ENCODE results near the gene LPGAT1.
A peak's percentile ranks its signal among the peaks of the same experiment; 100 is the strongest.

The LPGAT1 gene

GRCh38 chr1:211827051-211827450, 3.5 kb downstream of the LPGAT1 start:
- DNase-seq: no peak

- no peak for DNase-seq
These were observed 4.6 kb downstream of the LPGAT1 start for GRCh38 chr1:211825980-211826379.

DNA sequence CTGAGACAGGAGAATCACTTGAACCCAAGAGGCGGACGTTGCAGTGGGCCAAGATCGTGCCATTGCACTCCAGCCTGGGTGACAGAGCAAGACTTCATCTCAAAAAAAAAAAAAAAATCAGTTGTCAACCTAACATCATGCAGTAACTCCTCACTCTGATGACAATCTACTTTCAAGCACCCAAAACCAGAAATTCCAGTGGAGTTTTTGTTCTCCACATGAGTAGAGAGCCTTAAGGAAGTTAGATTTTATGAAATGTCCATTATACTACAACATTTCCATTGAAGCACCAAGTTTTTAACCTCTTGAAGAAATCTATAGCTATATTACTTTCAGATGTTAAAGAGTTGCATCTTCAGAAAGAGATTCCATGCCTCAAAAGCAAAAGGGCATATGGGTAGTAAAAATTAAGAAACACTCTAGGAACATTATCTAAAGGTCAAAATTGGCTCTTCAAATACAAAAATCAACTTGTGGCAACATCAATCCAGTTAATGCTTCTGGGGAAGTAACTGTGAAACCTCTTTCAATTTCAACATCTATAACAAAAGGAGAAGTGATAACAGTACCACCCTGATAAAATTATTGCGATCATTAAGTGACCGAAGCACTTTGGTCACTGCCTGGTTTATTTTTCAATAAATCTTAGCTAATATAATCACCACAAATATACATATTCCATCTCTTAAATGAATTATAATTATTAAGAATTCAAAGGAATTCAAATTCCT, 7.7 kb downstream of the LPGAT1 start:
- DNase-seq: no peak

DNA sequence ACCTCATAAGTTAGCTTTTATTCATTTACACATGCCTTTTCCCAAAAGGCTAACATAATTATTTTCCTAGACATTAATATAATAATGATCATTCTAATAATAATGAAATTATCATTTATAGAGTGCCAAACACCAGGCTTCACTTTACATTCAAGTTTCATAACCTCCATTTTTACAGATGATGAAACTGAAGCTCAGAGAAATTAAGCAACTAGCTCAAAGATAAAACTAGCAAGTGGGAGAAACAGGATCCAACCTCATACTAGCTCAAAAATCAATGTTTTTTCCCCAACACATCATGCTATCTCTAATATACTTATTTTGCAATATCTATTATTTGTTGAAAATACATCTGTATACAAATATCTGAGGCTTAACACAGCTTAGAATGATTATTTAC, 14.0 kb downstream of the LPGAT1 start:
- no peak for DNase-seq

DNA sequence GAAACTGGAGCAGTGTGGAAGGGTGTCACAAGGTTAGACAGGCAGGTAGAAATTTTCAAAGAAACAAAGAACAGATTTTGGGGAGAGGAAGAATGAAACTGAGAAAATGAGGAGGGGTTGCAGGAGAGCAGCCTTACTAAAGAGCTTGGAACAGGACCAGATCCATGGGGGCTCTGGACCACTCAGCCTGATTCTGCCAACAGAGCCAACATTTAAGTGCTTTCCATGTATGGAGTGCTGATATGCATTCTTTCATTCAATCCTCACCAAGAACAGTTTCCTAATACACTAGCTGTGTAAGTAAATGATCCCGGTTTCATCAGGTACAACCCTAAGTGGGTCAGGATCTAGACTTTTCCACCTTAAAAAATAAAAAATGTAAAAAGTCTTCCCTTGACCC, 16.2 kb downstream of the LPGAT1 start:
- DNase-seq: peak in 1 of 2 experiments; percentile 37

GRCh38 chr1:211813590-211813989, 17.0 kb downstream of the LPGAT1 start:
- DNase-seq: peak; percentile 27 to 54

DNA sequence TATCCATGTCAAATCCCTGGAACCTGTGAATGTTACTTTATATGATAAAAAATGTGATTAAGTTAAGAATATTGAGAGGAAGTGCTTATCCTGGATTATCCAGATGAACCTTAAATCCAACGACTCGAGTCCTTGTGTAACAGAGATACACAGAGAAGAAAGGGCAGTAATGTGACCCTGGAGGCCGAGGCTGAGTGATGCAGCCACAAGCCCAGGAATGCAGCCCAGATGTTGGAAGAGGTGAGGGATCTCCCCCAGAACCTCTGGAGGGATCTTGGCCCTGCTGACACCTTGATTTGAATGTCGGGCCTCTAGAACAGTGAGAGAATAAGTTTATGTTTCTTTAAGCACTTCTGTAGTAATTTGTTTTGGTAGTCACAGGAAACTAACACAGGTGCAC, 18.0 kb downstream of the LPGAT1 start:
- no peak for DNase-seq

- DNase-seq: no peak
These were observed 18.7 kb downstream of the LPGAT1 start for GRCh38 chr1:211811848-211812247.

- no peak for DNase-seq
These were observed 19.4 kb downstream of the LPGAT1 start for GRCh38 chr1:211811126-211811525.

- DNase-seq: no peak
These were observed 22.1 kb downstream of the LPGAT1 start for GRCh38 chr1:211808475-211808874.

DNA sequence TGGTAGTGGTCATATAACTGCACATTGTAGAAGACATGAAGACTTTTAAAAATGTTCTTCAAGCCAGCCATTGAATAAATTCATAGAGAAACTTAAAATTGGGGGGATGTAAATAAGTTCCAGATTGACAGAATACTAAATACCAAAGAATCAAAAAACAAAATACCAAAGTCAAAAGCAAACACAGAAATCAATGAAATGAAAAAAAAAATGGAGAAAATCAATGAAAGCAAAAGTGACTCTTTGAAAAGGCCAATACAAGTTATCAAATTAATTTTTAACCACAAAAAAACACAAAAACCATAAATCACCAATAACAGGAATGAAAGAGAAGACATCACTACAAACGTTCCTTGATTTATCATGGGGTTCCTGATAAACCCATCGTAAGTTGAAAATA, 25.6 kb downstream of the LPGAT1 start:
- DNase-seq: no peak

GRCh38 chr1:211800925-211801607, 29.5 kb downstream of the LPGAT1 start:
- DNase-seq: no peak

DNA sequence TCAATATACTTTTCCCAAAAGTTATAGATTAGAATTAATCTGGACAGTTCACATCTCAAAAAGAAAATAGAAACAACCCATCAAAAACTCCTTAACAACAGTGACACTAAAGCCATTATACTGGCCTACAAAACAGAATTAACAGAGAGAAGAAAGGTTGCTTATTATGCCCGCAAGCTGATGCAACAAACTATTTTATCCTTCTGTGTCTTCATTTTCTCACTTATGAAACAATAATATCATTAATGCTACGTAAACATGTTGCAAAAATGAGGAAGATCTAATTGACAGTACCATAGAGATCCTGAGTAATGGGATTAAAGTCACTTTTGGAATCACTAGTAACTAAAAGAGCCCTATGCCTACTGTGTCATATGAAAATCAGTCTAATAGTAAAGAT, 32.6 kb downstream of the LPGAT1 start:
- DNase-seq: no peak

DNA sequence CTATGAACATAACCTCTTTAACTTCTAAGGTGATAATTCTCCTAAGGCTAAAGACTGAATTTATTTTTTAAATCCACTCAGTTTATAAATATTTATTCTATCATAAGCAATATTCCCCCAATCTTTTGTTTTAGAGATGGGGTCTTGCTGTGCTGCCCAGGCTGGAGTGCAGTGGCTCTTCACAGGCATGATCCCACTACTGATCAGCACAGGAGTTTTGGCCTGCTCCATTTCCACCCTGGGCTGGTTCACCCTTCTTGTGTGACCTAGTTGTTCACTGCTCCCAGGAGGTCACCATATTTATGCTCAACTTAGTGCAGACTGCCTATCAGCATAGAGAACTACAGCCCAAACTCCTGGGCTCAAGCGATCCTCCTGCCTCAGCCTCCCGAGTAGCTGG, 38.6 kb downstream of the LPGAT1 start:
- no peak for DNase-seq

GRCh38 chr1:211789641-211790464, 40.7 kb downstream of the LPGAT1 start:
- DNase-seq: no peak

DNA sequence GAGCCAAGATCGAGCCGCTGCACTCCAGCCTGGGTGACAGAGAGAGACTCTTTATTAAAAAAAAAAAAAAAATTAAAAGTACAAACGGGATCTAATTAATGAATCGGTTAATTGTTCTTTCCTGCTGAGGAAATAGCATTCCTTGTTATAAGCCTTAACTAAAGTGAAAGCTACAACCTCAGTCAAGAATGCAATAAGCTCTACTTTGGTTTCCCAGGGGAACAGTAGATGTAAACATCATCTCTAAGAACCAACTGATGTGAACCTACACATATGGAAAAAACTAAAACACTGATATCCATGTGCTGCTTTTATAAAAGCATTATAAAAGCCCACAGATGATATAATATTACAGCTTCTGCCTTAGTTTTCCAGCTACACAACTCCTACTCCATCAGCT, 41.9 kb downstream of the LPGAT1 start:
- DNase-seq: no peak

- DNase-seq: no peak
These were observed 46.7 kb downstream of the LPGAT1 start for GRCh38 chr1:211783897-211784296.

GRCh38 chr1:211783266-211783665, 47.3 kb downstream of the LPGAT1 start:
- DNase-seq: no peak

GRCh38 chr1:211781260-211781659, 49.3 kb downstream of the LPGAT1 start:
- no peak for DNase-seq

DNA sequence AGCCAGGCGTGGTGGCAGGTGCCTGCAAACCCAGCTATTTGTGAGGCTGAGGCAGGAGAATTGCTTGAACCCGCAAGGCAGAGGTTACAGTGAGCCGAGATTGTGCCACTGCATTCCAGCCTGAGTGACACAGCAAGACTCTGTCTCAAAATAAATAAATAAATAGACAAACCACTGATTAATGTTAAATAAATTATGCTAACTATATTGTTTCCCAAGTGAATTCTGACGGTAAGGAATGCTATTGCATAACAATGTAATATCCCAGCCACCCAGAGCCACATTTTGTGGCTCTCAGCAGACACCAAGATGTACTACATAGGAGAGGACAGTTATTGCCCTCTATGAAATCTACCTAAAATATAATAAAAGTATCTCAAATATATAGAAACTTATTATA, 55.4 kb downstream of the LPGAT1 start:
- no peak for DNase-seq

- DNase-seq: no peak
These were observed 65.9 kb downstream of the LPGAT1 start for GRCh38 chr1:211764701-211765100.

- peak in 1 of 2 experiments; percentile 32 for DNase-seq
These were observed 68.4 kb downstream of the LPGAT1 start for GRCh38 chr1:211762206-211762605.

DNA sequence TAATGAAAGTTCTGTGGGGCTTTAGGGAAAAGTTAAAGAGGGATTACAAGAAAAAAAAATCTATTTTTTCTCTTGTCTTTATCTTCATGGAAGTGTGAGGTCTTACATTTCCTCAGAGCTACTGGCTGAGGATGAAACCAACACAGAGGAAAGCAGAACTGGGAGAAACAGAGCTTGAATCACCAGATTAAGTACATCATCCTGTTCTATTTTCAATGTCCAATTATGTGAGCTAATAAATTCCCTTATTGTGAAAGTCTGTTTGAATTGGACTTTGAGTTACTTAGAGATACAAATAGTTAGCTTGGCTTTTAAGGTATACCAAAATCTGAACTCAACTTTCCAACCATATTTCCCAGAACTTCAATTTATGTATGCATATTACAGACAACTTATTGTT, 69.2 kb downstream of the LPGAT1 start:
- no peak for DNase-seq

Data from NCI-H446 (cell line).